Endothelial cell (in vitro differentiated cells): ENCODE measurements around the gene DCUN1D2. TPM values are rescaled to one million over a fixed set of nuclear protein-coding genes. Genes with fewer than 3 reads are reported as not detected.

ENCODE experiments used
- DNase-seq: peaks from one replicate; pipeline ENCODE4 v3.0.0; 2021; ENCODE audit warnings: low spot score
- H3K27ac Mint-ChIP-seq: one replicate; pipeline ENCODE4 v1.8.0; 2021; ENCODE audit warnings: mixed read lengths, inconsistent platforms; ENCODE audit not compliant: unreplicated experiment
- H3K27me3 Mint-ChIP-seq: one replicate; pipeline ENCODE4 v1.8.0; 2021; ENCODE audit warnings: mild to moderate bottlenecking, moderate library complexity, mixed read lengths, inconsistent platforms; ENCODE audit not compliant: unreplicated experiment
- H3K36me3 Mint-ChIP-seq: one replicate; pipeline ENCODE4 v1.8.0; 2021; ENCODE audit warnings: mild to moderate bottlenecking, low read depth, mixed read lengths, inconsistent platforms; ENCODE audit not compliant: unreplicated experiment
- H3K4me1 Mint-ChIP-seq: one replicate; pipeline ENCODE4 v1.8.0; 2021; ENCODE audit warnings: mild to moderate bottlenecking, mixed read lengths, inconsistent platforms; ENCODE audit not compliant: unreplicated experiment
- H3K4me3 Mint-ChIP-seq: one replicate; pipeline ENCODE4 v1.8.0; 2021; ENCODE audit warnings: mild to moderate bottlenecking, mixed read lengths, inconsistent platforms; ENCODE audit not compliant: unreplicated experiment
- H3K9me3 Mint-ChIP-seq: one replicate; pipeline ENCODE4 v1.8.0; 2021; ENCODE audit warnings: mixed read lengths, inconsistent platforms; ENCODE audit not compliant: unreplicated experiment
- CTCF ChIP-seq: fragments of 200-600 bp; sonication (generic); IDR thresholded peaks from one replicate; pipeline ENCODE4 v1.5.0; 2021; ENCODE audit warnings: antibody characterized with exemption; ENCODE audit not compliant: unreplicated experiment
- total RNA-seq: library from RNA; stranded (reverse); fragmentation: NEBNext Ultra II Directional; extraction: Animal tissue kit (Norgen Biotek cat#: 25700); gene quantifications from one replicate; pipeline ENCODE4 v1.2.1, GENCODE V29; 2021; ENCODE audit not compliant: unreplicated experiment

Gene DCUN1D2
- total RNA-seq, 1 donor from 2014 or later: 23.9 TPM

- Mint-ChIP-seq H3K36me3 (peaks cover 6% of the 10 kb centered on the region), H3K9me3 (no peaks in the 10 kb centered on the region), H3K27me3 (no peaks in the 10 kb centered on the region), H3K27ac (no peak overlapping the region), H3K4me3 (no peak overlapping the region), H3K4me1 (no peaks in the 10 kb centered on the region)
- no peak for DNase-seq
- no peak for TF ChIP-seq CTCF
These were observed 69.5 kb downstream of the DCUN1D2 start for GRCh38 chr13:113420833-113421600.

- Mint-ChIP-seq H3K9me3 (no peaks in the 10 kb centered on the region), H3K27ac (no peak overlapping the region), H3K4me3 (no peak overlapping the region), H3K27me3 (no peaks in the 10 kb centered on the region), H3K4me1 (no peaks in the 10 kb centered on the region), H3K36me3 (peaks cover 6% of the 10 kb centered on the region)
- no peak for DNase-seq
- TF ChIP-seq CTCF: no peak
These were observed 70.3 kb downstream of the DCUN1D2 start for GRCh38 chr13:113420232-113420631.

- H3K36me3 Mint-ChIP-seq: peaks cover 6% of the 10 kb centered on the region
- TF ChIP-seq CTCF: no peak
- no peak overlapping the region for H3K4me3 Mint-ChIP-seq
- H3K9me3 Mint-ChIP-seq: no peaks in the 10 kb centered on the region
- H3K27ac Mint-ChIP-seq: no peak overlapping the region
- DNase-seq: no peak
- no peaks in the 10 kb centered on the region for H3K27me3 Mint-ChIP-seq
- no peaks in the 10 kb centered on the region for H3K4me1 Mint-ChIP-seq
These were observed 70.8 kb downstream of the DCUN1D2 start for GRCh38 chr13:113419531-113420193.

- H3K4me1 Mint-ChIP-seq: no peaks in the 10 kb centered on the region
- peaks cover 6% of the 10 kb centered on the region for H3K36me3 Mint-ChIP-seq
- no peaks in the 10 kb centered on the region for H3K9me3 Mint-ChIP-seq
- no peak overlapping the region for H3K27ac Mint-ChIP-seq
- H3K4me3 Mint-ChIP-seq: no peak overlapping the region
- no peaks in the 10 kb centered on the region for H3K27me3 Mint-ChIP-seq
- DNase-seq: no peak
- TF ChIP-seq CTCF: no peak
These were observed 71.8 kb downstream of the DCUN1D2 start for GRCh38 chr13:113418722-113419049.
